Bone marrow (tissue), 2 donors: Measurements from ENCODE around the gene ASB15.
"Not testable (repeated sequence)": the region's sequence is repeated elsewhere in the genome, so short reads cannot be mapped to it uniquely, and the experiment has no call there.

Experiments
- DNase-seq, 2 donors: peaks; one replicate each; lab custom pipeline; 2025; lab: John Stamatoyannopoulos, UW

ASB15 gene

DNA sequence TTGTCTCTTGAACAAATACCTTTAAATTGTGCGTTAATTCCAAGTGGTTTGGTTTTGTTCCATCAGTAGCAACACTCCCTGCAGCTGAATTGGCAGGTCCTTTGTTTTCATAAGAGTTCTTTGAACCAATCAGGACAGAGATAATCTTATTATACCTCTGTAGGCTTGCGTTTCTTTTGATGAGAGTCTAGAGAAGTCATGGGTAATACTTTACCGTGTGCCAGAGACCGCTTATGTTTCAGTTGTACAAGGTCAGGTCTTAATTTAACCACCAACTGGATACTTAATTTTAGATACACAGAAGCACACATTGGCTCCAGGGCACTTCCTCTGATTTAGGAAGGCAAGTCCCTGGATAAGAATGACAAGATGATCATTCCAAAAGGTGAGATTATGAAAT is at the start of gene ASB15:
TSS of gene ASB15 (plus strand) at position 292 of the 400 bp plus-strand sequence. CDS start 12,682 bp downstream, outside the sequence.
- no peak for DNase-seq

DNA sequence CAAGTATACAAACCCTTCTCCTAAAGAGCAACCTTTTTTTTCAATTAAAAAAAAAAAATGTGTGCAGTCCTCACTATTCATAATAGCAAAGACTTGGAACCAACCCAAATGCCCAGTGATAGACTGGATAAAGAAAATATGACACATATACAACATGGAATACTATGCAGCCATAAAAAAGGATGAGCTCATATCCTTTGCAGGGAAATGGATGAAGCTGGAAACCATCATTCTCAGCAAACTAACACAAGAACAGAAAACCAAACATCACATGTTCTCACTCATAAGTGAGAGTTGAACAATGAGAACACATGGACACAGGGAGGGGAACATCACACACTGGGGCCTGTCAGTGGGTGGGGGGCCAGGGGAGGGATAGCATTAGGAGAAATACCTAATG is 49.5 kb upstream of the ASB15 start:
- not testable (repeated sequence) for DNase-seq

DNA sequence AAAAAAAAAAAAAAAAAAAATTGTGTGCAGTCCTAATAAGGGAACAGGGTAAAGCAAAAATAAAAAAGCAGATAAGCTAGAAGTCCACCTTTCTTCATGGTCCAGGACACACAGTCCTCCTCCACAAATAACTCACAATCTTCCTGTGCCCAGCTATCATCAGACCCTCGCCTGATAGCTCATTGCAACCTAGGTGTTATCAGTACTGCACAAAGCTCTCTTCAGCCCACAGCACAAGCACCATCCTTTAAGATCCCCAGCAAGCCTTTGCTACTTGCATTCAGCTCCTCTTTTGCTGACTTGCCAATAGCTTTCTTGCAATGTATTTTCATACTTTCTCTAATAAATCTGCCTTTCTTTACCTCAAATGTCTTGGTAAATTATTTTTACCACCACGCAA is 49.0 kb upstream of the ASB15 start:
- no peak for DNase-seq

DNA sequence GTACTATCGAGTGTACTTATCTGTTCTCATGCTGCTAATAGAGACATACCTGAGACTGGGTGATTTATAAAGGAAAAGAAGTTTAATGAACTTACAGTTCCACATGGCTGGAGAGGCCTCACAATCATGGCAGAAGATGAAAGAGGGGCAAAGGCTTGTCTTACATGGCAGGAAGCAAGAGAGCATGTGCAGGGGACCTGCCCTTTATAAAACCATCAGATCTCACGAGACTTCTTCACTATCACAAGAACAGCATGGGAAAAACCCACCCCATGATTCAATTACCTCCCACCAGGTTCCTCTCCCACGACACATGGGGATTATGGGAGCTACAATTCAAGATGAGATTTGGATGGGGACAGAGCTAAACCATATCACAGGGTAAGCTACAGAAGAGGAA is 48.5 kb upstream of the ASB15 start:
- no peak for DNase-seq

DNA sequence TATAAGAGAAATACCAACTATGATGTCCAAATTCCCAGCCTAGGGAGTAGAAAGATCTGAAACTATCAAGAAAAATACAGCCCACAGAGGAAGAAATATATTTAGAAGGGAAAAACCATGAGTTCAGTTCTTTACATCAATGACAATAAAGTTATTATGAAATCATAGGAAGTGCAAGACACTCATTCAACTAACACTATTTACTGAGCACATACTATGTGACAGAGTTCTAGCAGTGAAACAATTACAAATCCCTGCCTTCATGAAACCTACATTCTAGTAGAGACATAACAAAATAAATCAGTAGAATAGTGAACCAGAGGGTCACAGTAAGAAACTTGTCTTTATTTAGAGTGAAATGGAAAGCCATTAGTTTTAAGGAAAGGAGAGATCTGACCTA is 46.1 kb upstream of the ASB15 start:
- DNase-seq, result no peak

DNA sequence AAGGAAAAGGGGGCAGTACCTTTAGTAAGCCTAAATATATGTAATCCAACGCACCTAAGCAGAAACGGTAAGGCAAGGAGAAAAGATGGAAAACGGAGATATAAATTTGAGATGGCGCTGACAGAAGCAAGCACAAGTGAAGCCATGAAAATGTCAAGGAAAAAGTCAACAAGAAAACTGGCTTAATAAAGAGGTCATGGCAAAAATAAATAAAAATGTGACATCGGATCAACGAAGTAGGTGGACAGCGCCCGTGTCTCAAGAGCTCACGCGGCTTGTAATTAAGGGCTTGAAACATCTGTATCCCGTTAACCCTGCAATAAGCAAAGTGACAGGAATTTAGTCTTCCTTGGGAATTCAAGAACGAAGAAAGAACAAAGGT is 44.6 kb upstream of the ASB15 start:
- no peak for DNase-seq

DNA sequence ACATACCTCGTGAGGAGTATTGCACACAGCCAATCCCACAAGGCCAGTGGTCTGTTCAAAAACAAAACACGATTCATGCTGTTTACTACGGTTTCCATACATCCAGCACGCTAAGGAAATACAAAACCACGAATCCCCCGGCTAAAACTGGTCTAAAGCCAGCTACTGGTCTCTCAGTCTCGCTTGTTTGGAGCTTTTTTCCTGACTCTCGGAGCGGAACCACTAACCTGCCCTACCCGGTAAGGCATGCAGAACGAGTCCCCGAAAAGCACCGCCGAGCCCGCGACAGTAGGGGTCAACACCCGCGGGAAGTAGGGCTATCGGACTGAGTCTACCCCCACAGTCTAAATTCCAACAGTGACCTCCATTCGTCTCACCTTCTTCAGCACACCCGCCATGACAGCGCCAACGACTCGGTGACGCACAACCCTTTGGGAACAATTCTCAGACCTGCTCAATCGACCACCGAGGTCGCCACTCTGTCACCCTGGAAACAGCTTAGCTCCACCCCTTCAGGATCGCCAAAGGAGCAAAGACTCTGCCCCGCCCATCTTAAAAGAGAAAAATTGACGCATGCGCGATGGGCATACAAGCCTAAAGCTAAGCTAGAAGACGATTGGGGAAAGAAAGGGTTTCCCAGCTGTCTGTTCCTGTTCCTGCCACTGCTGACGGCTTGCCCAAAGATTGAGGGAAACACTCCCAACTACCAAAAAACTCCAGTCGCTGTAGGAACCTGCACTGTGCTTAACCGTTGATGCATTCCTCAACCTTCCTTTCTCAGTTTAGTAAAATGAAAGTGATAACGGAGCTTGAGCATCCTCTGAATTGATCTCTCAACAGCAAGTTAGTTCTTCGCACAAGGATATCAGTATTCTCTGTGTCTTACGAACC is 44.0 kb upstream of the ASB15 start, which contains the start of gene NDUFA5:
TSS of gene NDUFA5 (minus strand) at position 421 of the 891 bp plus-strand sequence. CDS start at position 398, 23 bp downstream.
- DNase-seq, result peak; percentile 74 to 98

DNA sequence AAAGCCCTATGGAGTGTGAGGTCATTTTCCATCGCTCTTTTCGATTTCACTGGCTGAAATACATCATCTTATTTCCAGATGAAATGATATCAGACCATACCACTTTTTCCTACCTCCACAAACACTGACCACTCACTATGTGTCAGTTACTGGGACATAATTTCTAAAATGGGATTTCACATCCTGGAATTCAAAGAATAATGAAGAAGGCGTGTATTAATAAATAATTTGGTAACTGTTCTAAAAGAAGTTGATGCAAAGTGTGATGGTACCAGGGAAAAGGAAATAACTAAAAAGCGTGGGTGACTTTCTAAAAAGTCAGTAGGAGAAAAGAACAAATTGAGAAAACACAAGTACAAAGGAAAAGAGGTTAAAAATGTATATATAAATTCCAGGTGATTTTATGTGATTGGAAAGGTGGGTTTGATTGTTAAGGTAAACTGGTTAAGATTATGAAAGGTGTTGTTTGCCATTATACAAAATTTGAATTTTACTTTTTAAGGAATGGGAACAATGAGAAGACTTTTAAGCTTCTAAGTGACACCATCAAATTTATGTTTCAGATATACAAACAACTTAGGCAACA is 43.2 kb upstream of the ASB15 start:
- no peak for DNase-seq

DNA sequence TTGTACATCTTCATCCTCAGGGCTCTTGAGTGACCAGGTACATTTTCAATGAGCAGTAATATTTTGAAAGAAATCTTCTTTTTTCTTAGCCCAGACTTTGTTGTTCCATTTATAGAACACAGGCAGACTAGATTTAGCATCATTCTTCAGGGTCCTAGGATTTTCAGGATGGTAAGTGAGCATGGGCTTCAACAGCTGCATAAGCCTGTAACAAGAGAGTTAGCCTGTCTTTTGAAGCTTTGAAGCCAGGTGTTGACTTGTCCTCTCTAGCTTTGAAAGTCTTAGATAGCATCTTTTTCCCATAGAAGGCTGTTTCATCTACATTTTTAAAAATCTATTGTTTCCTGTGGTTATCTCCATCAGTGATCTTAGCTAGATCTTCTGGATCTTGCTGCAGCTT is 39.5 kb upstream of the ASB15 start:
- DNase-seq, result no peak

DNA sequence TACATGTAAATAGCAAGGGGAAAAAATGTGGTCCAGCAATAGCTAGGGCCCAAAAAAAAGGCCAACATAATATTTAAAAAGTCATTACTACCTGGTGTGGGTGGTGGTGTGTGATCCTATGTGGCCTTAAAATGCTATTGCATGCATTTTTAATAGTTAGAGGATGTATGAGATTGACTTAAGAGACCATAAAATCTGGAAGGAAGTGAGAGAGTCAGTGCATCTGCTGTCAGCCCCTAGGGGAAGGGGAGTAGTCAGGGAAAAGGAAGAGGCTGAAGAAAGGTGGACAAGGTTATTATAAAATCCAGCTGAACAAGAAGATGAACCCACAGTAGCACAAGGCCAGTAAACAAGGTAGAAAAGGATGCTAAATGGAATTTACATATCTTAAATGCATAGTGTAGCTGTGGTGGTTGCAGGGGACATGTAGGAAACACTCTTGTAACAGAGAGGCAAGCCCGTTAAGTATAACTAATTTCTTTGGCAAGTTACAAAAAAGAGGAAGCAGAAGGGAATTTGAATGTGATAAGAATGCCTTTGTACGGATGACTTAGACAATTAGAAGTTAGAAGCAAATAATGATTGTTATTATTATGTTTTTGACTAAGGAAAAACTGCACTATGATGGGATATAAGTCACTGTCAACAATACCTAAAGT is 32.1 kb upstream of the ASB15 start:
- DNase-seq, result no peak

DNA sequence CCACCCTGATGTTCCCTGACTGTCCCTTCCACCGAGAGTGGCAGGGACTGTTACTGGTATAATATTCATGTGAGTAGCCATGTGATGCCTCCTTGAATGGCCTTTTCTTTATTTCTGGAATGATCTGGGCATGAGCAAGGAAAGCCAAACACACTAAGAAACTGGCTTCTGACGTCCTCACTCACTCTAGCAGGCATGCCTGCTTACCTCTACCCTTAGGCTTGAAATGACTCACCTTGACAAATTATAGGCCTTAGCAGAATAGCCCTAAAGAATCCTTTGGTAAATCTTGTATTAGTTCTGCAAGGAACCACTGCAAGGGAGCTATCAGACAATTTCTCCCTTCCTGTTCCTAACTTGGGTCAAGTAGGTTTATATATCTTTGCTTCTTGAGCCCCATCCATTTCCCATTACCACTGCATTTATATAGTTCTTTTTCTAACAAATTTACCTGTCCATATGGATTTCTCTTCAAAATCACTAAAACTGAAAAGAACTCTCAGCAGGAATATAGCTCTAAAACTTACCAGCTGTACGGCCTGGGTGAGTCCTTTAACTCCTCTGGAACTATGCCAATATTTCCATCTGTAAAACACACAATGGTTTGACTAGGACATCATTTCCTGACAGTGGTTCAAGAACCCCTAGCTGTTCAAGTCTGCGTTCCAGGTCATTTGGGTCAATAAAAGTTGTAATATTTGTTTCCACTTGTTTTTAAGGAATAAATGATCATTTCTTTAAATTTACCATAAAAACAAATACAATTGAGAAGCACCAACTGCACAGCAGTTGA is 31.0 kb upstream of the ASB15 start:
- no peak for DNase-seq

DNA sequence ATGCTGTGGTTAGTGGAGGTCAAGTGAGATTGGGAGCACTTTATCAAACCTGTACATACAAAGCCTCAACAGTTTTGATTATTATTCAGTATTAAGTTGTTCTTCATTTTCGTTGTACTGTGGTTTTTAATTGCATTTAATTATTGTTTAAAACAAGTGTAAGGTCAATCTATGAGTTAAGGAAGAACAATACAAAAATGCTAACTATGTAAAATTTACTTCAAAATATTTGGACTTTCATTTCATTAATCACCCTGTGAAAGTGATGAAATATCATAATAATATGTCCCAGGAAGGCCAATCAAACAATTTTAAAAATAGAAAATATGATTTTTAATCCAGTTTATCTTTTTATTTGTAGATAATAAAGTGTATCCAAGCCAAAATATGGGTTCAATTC is 30.4 kb upstream of the ASB15 start:
- no peak for DNase-seq

DNA sequence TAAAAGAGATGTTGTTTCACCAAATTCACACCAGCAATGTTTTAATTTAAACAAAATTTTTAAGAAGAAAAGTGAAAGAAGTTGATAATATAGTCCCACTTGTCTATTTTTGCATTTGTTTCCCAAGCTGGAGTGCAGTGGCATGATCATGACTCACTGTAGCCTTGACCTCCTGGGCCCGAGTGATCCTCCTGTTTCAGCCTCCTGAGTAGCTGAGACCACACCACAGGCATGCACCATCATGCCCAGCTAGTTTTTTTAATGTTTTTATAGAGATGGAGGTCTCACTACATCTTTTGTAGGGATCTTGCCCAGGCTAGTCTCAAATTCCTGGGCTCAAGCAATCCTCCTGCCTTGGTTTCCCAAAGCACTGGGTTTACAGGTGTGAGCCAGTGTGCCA is 29.9 kb upstream of the ASB15 start:
- no peak for DNase-seq

DNA sequence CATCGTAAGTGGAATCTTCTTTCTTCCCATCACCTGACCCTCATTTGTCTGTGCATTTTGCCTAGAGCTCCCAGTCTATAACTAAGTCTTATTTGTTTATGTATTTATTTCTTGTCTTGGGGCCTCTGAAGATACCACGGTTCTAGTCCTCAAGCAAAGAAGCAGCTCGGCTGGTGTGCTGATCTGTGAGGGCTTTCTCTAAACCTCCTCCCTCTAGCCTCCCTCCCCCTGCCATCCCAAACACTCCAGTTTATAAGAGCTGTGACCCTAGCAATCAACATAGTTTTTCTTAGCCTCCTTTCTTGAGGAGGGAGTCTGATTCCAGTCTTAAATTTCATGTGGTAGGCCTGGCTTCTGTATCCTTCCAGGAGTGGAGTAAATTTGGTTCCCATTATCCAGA is 28.3 kb upstream of the ASB15 start:
- DNase-seq, result no peak

DNA sequence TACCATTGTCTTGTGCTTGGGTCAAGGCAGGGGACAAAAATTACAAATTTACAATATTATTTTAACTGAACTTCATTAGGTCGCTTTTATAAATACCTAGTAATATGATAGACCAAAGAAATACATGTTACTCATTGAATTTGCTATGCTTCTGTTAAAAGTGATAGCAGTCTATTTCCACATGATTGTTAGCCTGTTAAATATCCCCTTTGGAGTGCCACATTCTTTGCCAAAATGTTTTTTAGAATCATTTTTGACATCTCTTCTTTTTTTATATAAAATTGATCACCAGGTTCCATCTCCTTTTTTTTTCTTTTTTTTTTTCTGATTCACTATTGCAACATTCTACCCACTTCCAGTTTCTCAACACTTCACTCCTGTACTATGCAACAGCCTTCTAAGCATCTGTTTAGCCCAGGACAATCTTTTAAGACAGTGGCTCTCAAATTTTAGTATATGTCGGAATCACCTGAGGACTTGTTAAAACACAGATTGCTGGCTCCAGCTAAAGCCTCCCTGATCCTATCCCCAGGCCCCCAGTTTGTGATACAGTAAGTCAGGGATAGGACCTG is 27.6 kb upstream of the ASB15 start:
- no peak for DNase-seq

DNA sequence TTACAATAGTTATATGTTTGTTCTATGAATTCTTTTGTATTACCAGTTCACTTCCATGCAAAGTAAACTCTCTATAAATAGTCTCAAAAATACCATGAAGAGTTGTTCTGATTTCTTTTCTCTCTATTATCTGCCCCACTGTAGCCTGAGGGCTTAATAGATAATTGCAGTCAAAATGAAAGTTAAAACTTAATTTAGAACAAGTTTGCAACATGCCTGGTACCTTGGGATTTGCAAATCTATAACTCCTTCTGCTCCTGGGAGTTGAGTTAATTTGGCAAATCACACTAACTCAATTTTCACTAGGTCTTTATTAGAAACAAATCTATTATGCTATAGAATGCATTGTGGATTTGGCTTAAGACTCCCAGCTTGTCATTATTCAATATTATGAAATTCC is 22.2 kb upstream of the ASB15 start:
- DNase-seq, result no peak

DNA sequence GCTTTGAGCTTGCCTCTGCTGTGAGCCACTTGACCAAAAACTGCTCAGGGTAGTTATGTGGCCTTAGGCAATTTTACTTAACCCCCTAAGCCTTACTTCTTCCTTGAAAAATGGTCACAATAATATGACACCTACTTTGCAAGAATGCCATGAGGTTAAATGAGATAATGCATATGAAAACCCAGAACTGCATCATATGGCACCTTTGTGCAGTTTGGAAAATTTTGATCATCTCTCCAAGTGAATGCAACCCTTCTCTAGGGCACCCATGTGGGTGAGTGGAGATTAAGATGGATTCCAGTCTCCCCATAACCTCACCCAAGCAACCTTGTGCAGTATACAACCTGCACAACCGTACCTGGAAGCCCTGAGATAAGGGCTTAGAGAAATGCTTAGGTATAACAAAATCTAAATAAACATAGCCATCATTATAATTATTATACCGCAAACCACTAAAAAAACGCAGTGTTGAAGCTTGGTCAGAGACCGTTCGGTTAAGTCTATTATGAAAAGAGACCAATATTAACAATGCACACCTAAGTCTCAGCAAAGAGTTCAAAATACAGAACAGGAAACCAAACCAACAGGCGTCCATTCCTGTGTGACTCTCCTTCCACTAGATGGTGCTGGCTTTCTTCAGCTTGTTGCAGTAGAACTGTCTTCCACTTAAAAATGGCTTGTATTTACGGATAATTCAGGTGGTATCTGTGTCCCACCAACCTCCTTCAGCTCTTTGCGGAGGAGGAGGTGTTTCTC is 21.0 kb upstream of the ASB15 start:
- DNase-seq, result no peak

DNA sequence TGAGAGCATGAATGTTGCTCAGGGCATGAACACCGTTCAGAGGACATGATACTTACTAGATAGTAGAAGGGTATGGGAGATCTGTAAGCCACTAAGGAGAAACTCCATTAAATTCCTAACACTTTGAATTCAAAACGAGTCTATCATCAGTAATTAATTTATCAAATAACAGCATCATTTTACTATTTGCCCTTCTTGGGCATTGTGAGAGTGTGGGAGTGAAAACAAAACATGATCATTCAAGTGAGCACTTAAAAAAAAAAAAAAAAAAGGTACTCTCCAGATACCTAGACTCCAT is 20.5 kb upstream of the ASB15 start:
- DNase-seq, result no peak

DNA sequence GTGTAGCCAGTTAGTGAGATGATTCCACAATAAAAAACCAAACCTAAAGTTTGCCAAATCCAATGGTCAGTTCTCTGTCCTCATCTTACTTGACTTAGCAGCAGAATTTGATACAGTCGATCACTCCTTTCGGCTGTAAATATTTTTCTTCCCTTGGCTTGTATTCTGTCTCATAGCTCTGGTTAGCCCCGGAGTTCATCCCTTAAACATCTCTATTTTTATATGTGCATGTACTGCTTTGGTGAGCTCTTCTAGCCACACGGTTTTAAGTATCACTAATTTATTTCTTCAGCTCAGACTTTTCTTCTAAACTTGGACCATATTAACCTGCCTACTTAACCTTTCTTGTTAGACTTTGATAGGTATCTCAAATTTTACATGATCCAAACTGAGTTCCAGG is 17.8 kb upstream of the ASB15 start:
- DNase-seq, result no peak

DNA sequence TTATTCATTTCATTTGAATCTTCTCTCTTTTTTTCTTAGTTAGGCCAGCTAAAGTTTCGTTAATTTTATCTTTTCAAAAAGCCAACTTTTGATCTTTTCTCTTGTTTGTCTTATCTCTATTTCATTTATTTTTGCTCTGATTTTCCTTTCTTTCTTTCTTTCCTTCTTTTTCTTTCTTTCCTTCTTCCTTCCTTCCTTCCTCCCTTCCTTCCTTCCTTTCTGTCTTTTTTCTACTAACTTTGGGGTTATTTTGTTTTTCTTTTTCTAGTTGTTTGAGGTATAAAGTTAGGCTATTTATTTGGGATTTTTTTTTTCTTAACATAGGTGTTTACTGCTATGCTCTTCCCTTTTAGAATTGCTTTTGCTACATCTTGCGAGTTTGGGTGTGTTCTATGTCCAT is 13.2 kb upstream of the ASB15 start:
- no peak for DNase-seq

DNA sequence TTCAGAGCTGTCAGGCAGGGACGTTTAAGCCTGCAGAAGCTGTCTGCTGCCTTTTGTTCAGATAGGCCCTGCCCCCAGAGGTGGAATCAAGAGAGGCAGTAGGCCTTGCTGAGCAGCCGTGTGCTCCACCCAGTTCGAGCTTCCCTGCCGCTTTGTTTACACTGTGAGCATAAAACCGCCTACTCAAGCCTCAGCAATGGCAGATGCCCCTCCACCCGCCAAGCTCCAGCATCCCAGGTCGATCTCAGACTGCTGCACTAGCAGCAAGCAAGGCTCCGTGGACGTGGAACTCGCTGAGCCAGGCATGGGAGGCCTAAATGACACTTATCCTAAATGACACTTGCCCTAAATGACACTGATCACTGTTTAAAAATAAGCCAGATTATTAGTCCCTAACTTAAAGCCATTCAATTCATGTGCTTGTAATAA is 6.8 kb upstream of the ASB15 start:
- DNase-seq, result no peak
